ENCODE data around the gene PPP1R12B. TPM values are rescaled to one million over a fixed set of nuclear protein-coding genes. Genes with fewer than 3 reads are reported as not detected.

PPP1R12B gene
- polyA plus RNA-seq, 1 donor (not counting 4 experiments of a cell fraction or from before 2014, with no cell fraction given), result 6.9 TPM

GRCh38 chr1:202433155-202434043 lies 84.9 kb downstream of the PPP1R12B start:
- Histone ChIP-seq H3K4me3 (ENCODE audit: control insufficient read depth in 2 of 3, extremely low read depth in 1 of 3, insufficient read depth in 2 of 3, low read depth in 1 of 3, low read length in 3 of 3) (no peak overlapping the region), H3K9ac (ENCODE audit: control insufficient read depth, extremely low read depth, insufficient read depth, low read length) (no peak overlapping the region), H2AFZ (ENCODE audit: control insufficient read depth, low read length) (no peak overlapping the region), H3K4me2 (ENCODE audit: control insufficient read depth, extremely low read depth, insufficient read depth, low read depth, low read length) (no peak overlapping the region), H3K9me3 (ENCODE audit: control insufficient read depth, low read depth, low read length) (no peaks in the 10 kb centered on the region), H3K79me2 (ENCODE audit: control insufficient read depth, insufficient read depth, low read length) (no peaks in the 10 kb centered on the region), H3K9me1 (ENCODE audit: control insufficient read depth, extremely low read depth, insufficient read depth, low read length) (no peaks in the 10 kb centered on the region), H3K36me3 (ENCODE audit: control insufficient read depth in 2 of 2, extremely low read depth in 1 of 2, insufficient read depth in 2 of 2, low read length in 2 of 2) (peaks cover 0 to 1% of the 10 kb centered on the region in 2 experiments), H3K27ac (ENCODE audit: control insufficient read depth, insufficient read depth, low read length) (no peak overlapping the region), H4K20me1 (ENCODE audit: control insufficient read depth, extremely low read depth, insufficient read depth, low read length) (no peaks in the 10 kb centered on the region), H3K4me1 (ENCODE audit: control insufficient read depth, extremely low read depth, insufficient read depth, low read length) (no peaks in the 10 kb centered on the region), H3K27me3 (ENCODE audit: control insufficient read depth, extremely low read depth, insufficient read depth, low read length) (no peaks in the 10 kb centered on the region)
- DNase-seq (ENCODE audit: low read depth, low spot score) (no peak), FAIRE-seq (no peak)
- TF ChIP-seq CTCF (optimal IDR thresholded peaks at IDR 0.05 in 1 of 3, IDR thresholded peaks at IDR 0.05 in 1 of 3, conservative IDR thresholded peaks at IDR 0.05 in 1 of 3; ENCODE audit: extremely low read depth in 1 of 3, insufficient read depth in 2 of 3, low read length in 3 of 3) (no peak), EZH2 (IDR thresholded peaks at IDR 0.05; ENCODE audit: low read length) (no peak)
- dilution Hi-C loops (cut with MboI; ENCODE audit: extremely low pct_ligation_motif_present, low sequenced_read_pairs), result no loop called here

DNA sequence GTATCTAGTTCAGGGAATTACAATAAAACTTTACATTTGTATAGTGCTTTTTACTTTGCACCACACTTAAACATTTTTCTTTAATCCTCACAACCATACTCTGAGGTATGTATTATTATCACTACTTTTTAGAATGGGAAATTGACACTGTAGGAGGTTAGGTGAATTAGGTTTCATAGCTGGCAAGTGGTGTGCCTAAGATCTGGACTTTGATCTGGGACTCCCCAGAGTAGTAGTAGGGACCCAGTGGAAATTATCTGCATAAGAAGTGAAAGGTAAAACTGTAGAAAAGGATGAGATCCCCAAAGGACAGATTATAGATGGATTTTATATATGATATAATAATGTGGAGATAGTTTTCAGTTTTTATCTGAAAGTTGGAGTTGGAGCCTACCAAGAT lies 85.6 kb downstream of the PPP1R12B start:
- no peaks in the 10 kb centered on the region for H3K79me2 ChIP-seq (ENCODE audit: control insufficient read depth, insufficient read depth, low read length)
- H3K9ac ChIP-seq (ENCODE audit: control insufficient read depth, extremely low read depth, insufficient read depth, low read length), result no peak overlapping the region
- H3K4me3 ChIP-seq (ENCODE audit: control insufficient read depth in 2 of 3, extremely low read depth in 1 of 3, insufficient read depth in 2 of 3, low read depth in 1 of 3, low read length in 3 of 3), result no peak overlapping the region
- dilution Hi-C loops (cut with MboI; ENCODE audit: extremely low pct_ligation_motif_present, low sequenced_read_pairs), result no loop called here
- H2AFZ ChIP-seq (ENCODE audit: control insufficient read depth, low read length), result no peak overlapping the region
- no peaks in the 10 kb centered on the region for H3K9me3 ChIP-seq (ENCODE audit: control insufficient read depth, low read depth, low read length)
- no peaks in the 10 kb centered on the region for H3K4me1 ChIP-seq (ENCODE audit: control insufficient read depth, extremely low read depth, insufficient read depth, low read length)
- H3K27ac ChIP-seq (ENCODE audit: control insufficient read depth, insufficient read depth, low read length), result no peak overlapping the region
- H3K9me1 ChIP-seq (ENCODE audit: control insufficient read depth, extremely low read depth, insufficient read depth, low read length), result no peaks in the 10 kb centered on the region
- peaks cover 4 to 5% of the 10 kb centered on the region in 2 experiments for H3K36me3 ChIP-seq (ENCODE audit: control insufficient read depth in 2 of 2, extremely low read depth in 1 of 2, insufficient read depth in 2 of 2, low read length in 2 of 2)
- no peak for DNase-seq (ENCODE audit: low read depth, low spot score)
- no peaks in the 10 kb centered on the region for H3K27me3 ChIP-seq (ENCODE audit: control insufficient read depth, extremely low read depth, insufficient read depth, low read length)
- no peaks in the 10 kb centered on the region for H4K20me1 ChIP-seq (ENCODE audit: control insufficient read depth, extremely low read depth, insufficient read depth, low read length)
- H3K4me2 ChIP-seq (ENCODE audit: control insufficient read depth, extremely low read depth, insufficient read depth, low read depth, low read length), result no peak overlapping the region
- no peak for FAIRE-seq
- no peak for TF ChIP-seq CTCF (optimal IDR thresholded peaks at IDR 0.05 in 1 of 3, IDR thresholded peaks at IDR 0.05 in 1 of 3, conservative IDR thresholded peaks at IDR 0.05 in 1 of 3; ENCODE audit: extremely low read depth in 1 of 3, insufficient read depth in 2 of 3, low read length in 3 of 3)
- TF ChIP-seq EZH2 (IDR thresholded peaks at IDR 0.05; ENCODE audit: low read length), result no peak

Measured in keratinocyte (primary cell).